HFFc6 (cell line): ENCODE data around the gene GNAZ. TPM values are rescaled to one million over a fixed set of nuclear protein-coding genes. Genes with fewer than 3 reads are reported as not detected.

Experiments
- DNase-seq: peaks from one replicate; pipeline ENCODE4 v3.0.0-alpha.2; 2018
- H3K27ac Mint-ChIP-seq: 2 replicates; pipeline ENCODE4 v1.8.0; 2020; ENCODE audit warnings: mild to moderate bottlenecking, mixed read lengths
- H3K27me3 Mint-ChIP-seq: 2 replicates; pipeline ENCODE4 v1.8.0; 2021; ENCODE audit warnings: mild to moderate bottlenecking, moderate library complexity, mixed read lengths; ENCODE audit not compliant: insufficient read depth
- H3K36me3 Mint-ChIP-seq: 2 replicates; pipeline ENCODE4 v1.8.0; 2021; ENCODE audit warnings: low read depth, mixed read lengths
- H3K4me1 Mint-ChIP-seq: 2 replicates; pipeline ENCODE4 v1.8.0; 2020; ENCODE audit warnings: low read depth, mixed read lengths
- H3K4me3 Mint-ChIP-seq: 2 replicates; pipeline ENCODE4 v1.8.0; 2020; ENCODE audit warnings: mild to moderate bottlenecking, moderate library complexity, mixed read lengths
- H3K9me3 Mint-ChIP-seq: 2 replicates; pipeline ENCODE4 v1.8.0; 2020; ENCODE audit warnings: mild to moderate bottlenecking, mixed read lengths
- total RNA-seq, 6 experiments: library from RNA; stranded (reverse); fragmentation: NEBNext Ultra II Directional; extraction: Animal tissue kit (Norgen Biotek cat#: 25700); gene quantifications; 2 replicates in 1 of 6; 3 replicates in 5 of 6; pipeline ENCODE4 v1.2.3, GENCODE V29; 2021
- TF ChIP-seq, protein P1 (sequence below): fragments of 200-600 bp; sonication (generic); IDR thresholded peaks from 2 replicates; pipeline ENCODE4 v1.5.0; 2021; ENCODE audit warnings: antibody characterized with exemption, mild to moderate bottlenecking

Gene GNAZ
- total RNA-seq, 6 experiments from 2014 or later, result 19.0 to 22.5 (median 20.1) TPM

DNA sequence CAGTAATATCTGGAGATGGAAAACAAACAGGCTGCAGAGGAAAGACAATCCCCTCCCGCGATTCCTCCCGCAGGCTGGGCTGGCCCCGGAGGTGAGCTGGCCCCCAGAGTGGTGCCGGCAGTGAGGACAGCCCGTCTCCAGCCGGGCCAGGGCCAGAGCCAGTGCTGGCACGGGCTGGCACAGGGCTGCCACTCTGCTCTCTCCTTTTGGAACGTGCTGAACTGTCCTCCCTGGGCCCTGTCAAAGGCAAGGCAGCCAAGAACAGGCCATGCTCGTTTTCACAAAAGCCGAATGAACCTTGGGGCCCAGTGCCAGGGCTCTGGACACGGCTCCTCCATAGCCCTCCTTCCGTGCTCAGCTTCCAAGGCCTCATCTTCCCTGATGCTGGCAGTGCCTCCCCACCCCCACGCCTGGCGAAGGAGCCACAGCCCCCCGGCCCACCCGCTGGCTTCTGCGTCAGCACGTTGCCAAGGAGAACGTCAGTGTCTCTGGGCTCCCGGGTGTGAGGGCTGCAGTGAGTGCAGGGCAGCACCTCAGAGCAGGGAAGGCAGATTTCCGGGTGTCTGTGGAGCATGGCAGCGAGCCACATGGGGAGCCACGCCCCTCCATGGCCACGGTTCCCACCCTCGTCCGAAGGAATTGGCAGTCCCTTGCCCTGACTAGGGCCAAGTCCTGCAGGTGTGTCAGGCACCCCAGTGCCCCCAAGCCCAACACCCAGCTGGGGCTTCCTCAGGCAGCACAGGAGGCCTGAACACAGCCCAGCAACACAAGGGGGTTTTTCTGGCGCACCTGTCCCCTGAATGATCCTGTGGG lies 28.6 kb downstream of the GNAZ start:
- Mint-ChIP-seq H3K4me3 (no peak overlapping the region), H3K27me3 (peaks cover 3% of the 10 kb centered on the region), H3K36me3 (no peaks in the 10 kb centered on the region; the same call in 1 of the 2 replicates), H3K27ac (no peak overlapping the region), H3K9me3 (no peaks in the 10 kb centered on the region), H3K4me1 (no peaks in the 10 kb centered on the region)
- no peak for DNase-seq
- TF ChIP-seq, protein P1, sequence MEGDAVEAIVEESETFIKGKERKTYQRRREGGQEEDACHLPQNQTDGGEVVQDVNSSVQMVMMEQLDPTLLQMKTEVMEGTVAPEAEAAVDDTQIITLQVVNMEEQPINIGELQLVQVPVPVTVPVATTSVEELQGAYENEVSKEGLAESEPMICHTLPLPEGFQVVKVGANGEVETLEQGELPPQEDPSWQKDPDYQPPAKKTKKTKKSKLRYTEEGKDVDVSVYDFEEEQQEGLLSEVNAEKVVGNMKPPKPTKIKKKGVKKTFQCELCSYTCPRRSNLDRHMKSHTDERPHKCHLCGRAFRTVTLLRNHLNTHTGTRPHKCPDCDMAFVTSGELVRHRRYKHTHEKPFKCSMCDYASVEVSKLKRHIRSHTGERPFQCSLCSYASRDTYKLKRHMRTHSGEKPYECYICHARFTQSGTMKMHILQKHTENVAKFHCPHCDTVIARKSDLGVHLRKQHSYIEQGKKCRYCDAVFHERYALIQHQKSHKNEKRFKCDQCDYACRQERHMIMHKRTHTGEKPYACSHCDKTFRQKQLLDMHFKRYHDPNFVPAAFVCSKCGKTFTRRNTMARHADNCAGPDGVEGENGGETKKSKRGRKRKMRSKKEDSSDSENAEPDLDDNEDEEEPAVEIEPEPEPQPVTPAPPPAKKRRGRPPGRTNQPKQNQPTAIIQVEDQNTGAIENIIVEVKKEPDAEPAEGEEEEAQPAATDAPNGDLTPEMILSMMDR, result no peak

DNA sequence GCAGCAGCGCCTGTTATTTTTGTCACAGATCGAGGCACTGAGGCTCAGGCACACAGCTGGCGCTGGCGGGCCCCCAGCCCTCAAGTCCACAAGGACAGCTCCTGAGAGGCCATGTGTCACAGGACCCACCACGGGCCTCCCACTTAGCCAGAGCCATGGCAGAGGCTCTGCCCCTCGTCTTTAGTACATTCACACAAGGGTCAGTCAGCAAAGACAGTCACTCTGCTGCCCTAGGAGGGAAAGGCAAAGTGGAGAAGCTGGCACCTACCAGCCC lies 29.1 kb downstream of the GNAZ start:
- H3K4me3 Mint-ChIP-seq, result no peak overlapping the region
- H3K27me3 Mint-ChIP-seq, result peaks cover 3% of the 10 kb centered on the region
- DNase-seq, result no peak
- no peaks in the 10 kb centered on the region for H3K9me3 Mint-ChIP-seq
- no peaks in the 10 kb centered on the region; the same call in 1 of the 2 replicates for H3K36me3 Mint-ChIP-seq
- H3K4me1 Mint-ChIP-seq, result no peaks in the 10 kb centered on the region
- H3K27ac Mint-ChIP-seq, result no peak overlapping the region
- TF ChIP-seq, protein P1, result no peak

DNA sequence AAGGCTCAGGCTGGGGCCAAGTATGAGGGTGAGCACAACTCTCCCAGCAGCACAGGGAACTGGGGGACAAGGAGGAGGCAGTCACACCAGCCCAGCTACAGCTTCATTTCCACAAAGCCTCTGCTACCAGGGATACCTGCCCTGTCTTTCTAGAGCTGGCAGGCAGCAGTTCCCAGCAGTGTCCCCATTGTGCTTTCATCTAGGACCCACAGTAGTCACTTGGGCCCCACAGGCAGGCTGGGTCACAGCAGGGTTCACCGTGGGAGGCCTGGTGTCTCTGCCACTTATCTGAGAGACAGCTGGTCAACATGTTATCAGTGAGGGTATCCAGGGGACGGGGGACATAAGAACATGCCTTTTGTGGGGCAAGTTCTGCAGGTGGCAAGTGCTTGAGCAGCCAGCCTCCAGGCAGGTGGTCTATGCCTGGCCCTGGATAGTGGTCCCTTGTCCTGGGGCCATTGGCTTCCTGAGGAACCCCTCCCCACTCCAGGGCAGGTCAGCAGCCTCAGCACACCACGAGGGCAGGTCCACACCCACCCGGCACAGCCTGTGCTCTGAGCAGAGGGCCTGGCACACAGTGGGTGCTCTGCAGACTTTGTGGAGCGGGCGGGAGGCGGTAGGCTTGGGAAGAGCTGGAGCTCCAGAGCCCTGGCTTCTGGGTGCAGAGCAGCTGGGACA lies 29.9 kb downstream of the GNAZ start:
- Mint-ChIP-seq H3K36me3 (no peaks in the 10 kb centered on the region; the same call in 1 of the 2 replicates), H3K27ac (no peak overlapping the region), H3K4me3 (no peak overlapping the region), H3K4me1 (no peaks in the 10 kb centered on the region), H3K27me3 (peaks cover 3% of the 10 kb centered on the region), H3K9me3 (no peaks in the 10 kb centered on the region)
- TF ChIP-seq, protein P1, result no peak
- DNase-seq, result no peak

DNA sequence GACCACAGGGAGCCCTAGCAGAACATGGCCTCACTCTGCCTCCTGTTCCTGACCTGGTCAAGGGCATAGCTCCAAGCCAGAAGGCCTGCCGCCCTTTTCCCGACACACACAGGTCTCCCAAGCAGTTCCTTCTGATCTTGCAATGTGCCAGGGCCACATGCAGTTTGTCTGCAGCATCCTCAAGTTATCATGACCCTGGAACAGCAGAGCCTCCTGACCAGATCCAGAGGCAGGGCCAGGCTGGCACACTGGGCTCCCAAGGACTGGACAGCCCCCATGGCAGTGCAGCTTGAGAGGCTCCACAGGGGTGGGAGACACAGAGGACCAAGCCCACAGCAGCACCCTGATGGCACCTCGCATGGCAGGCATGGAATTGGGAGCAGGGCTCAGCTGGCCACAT lies 31.2 kb downstream of the GNAZ start:
- H3K9me3 Mint-ChIP-seq, result no peaks in the 10 kb centered on the region
- no peak overlapping the region for H3K4me3 Mint-ChIP-seq
- no peak for DNase-seq
- H3K27me3 Mint-ChIP-seq, result peaks cover 3% of the 10 kb centered on the region
- TF ChIP-seq, protein P1, result no peak
- H3K27ac Mint-ChIP-seq, result no peak overlapping the region
- H3K36me3 Mint-ChIP-seq, result no peaks in the 10 kb centered on the region
- H3K4me1 Mint-ChIP-seq, result no peaks in the 10 kb centered on the region

DNA sequence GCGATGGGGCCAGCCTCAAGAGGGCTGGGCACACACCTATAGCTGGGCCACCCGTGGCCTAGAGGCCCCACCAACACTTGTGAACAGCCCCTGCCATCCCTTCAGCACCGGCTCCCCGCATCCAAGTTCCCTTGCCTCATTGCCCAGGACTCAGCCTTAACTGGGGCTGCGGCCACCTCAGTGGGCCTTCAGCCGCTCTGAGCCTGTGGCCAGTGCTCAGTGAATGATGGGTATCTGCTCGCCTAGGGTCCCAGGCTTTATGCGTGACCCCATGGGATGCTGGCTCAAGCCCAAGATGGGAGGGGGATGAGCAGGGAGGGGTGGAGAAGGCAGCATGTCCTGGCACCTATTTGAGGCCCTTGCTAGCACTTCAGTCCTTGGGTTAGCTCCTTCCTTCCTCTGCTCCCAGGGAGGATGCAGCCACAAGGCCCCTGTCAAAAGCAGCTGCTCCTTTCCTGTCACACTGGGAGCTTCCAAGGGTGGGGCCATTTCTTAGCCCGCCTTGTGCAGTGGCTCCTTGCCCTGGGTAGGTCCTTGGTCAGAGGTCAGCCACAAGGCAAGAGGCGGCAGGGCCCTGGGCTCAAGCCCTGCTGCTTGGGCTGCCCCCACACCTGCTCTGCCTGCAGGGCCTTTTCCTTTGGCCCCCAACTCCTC lies 31.8 kb downstream of the GNAZ start:
- Mint-ChIP-seq H3K36me3 (no peaks in the 10 kb centered on the region), H3K27me3 (peaks cover 3% of the 10 kb centered on the region), H3K9me3 (no peaks in the 10 kb centered on the region)

More for the DNA sequence above, 31.8 kb downstream of the GNAZ start:
- Mint-ChIP-seq H3K4me1 (no peaks in the 10 kb centered on the region), H3K4me3 (no peak overlapping the region), H3K27ac (no peak overlapping the region)
- no peak for DNase-seq
- TF ChIP-seq, protein P1, result no peak
